Coronary artery (tissue), 2 donors: ENCODE data around the gene CLP1.

Source experiments
- DNase-seq: peaks from one replicate; pipeline ENCODE4 v3.0.0-alpha.2; 2017; ENCODE audit warnings: low spot score
- H3K27ac ChIP-seq, 2 donors: fragments of 200-600 bp; sonication (generic); one replicate each; pipeline ENCODE4 v1.5.1; 2016 to 2019
- H3K4me3 ChIP-seq: fragments of 200-600 bp; sonication (generic); 2 replicates; pipeline ENCODE4 v1.5.1; 2016; ENCODE audit warnings: mild to moderate bottlenecking, moderate library complexity
- CTCF ChIP-seq: fragments of 200-600 bp; sonication (generic); IDR thresholded peaks from one replicate; pipeline ENCODE4 v1.5.1; 2019; ENCODE audit warnings: antibody characterized with exemption

CLP1 gene

GRCh38 chr11:57646799-57647303 lies 10.7 kb upstream of the CLP1 start:
- H3K4me3 ChIP-seq = no peak overlapping the region
- DNase-seq = no peak
- TF ChIP-seq CTCF = no peak

GRCh38 chr11:57647372-57647771 lies 10.2 kb upstream of the CLP1 start:
- DNase-seq = no peak
- H3K4me3 ChIP-seq = no peak overlapping the region

More at GRCh38 chr11:57646799-57647303, 10.7 kb upstream of the CLP1 start:
- no peak overlapping the region for H3K27ac ChIP-seq

GRCh38 chr11:57647960-57648800 lies 9.4 kb upstream of the CLP1 start:
- no peak for DNase-seq
- Histone ChIP-seq H3K27ac (no peak overlapping the region), H3K4me3 (peak overlapping the region; percentile 53)
- TF ChIP-seq CTCF = no peak

More at GRCh38 chr11:57647372-57647771, 10.2 kb upstream of the CLP1 start:
- no peak overlapping the region for H3K27ac ChIP-seq
- no peak for TF ChIP-seq CTCF

GRCh38 chr11:57648801-57649735 lies 8.5 kb upstream of the CLP1 start:
- peak overlapping the region; percentile 53 for H3K4me3 ChIP-seq
- no peak for DNase-seq
- TF ChIP-seq CTCF = no peak
- peak overlapping the region in 1 of 2 donors; percentile 40 for H3K27ac ChIP-seq

GRCh38 chr11:57649826-57650738 lies 7.5 kb upstream of the CLP1 start, which contains the start of gene YPEL4:
YPEL4 (minus strand) TSS chr11:57649912; CDS start chr11:57647107, 2,805 bp downstream.
- no peak for TF ChIP-seq CTCF
- peak; percentile 92 for DNase-seq

GRCh38 chr11:57650739-57651090 lies 6.8 kb upstream of the CLP1 start:
- no peak for DNase-seq
- TF ChIP-seq CTCF = no peak
- Histone ChIP-seq H3K27ac (no peak overlapping the region), H3K4me3 (no peak overlapping the region)

More at GRCh38 chr11:57649826-57650738, 7.5 kb upstream of the CLP1 start, which contains the start of gene YPEL4:
- H3K27ac ChIP-seq = peak within 1 kb of the TSS in 1 of 2 donors; percentile 40
- peak within 1 kb of the TSS; percentile 53 for H3K4me3 ChIP-seq
